OCI-LY1 (cell line): ENCODE results near the gene METTL8.

Experiments
- EZH2 ChIP-seq: fragments of 200-600 bp; sonication (generic), shearing (Covaris generic); IDR thresholded peaks from 2 replicates; pipeline ENCODE4 v1.8.0; 2017; ENCODE audit warnings: borderline replicate concordance, mixed run types, mild to moderate bottlenecking, antibody characterized with exemption, low read length, moderate library complexity, mixed read lengths
- TF ChIP-seq, protein P1 (sequence below): fragments of 200-600 bp; sonication (generic), shearing (Covaris generic); IDR thresholded peaks from 2 replicates; pipeline ENCODE4 v1.5.1; 2017; ENCODE audit warnings: mild to moderate bottlenecking, antibody characterized with exemption, low read length, moderate library complexity, mixed read lengths

DNA sequence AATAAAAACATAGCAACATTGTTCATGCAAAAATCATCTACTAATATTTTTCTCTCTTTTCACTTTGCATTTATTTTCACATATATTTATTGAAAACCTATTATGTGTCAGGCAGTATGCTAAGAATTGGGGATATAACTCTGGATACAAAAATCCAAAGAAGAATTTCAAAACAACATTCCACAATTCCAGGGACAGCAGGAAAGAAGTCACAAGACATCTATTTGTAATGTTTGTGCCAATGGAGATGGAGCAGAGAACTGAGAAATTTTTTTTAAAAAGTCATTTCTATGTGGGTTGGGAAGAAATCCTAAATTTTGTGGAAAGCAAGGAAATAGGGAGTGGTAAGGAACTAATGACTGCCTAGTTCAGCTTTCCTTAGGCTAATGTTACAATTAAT lies 144.5 kb downstream of the METTL8 start:
- TF ChIP-seq, protein P1, sequence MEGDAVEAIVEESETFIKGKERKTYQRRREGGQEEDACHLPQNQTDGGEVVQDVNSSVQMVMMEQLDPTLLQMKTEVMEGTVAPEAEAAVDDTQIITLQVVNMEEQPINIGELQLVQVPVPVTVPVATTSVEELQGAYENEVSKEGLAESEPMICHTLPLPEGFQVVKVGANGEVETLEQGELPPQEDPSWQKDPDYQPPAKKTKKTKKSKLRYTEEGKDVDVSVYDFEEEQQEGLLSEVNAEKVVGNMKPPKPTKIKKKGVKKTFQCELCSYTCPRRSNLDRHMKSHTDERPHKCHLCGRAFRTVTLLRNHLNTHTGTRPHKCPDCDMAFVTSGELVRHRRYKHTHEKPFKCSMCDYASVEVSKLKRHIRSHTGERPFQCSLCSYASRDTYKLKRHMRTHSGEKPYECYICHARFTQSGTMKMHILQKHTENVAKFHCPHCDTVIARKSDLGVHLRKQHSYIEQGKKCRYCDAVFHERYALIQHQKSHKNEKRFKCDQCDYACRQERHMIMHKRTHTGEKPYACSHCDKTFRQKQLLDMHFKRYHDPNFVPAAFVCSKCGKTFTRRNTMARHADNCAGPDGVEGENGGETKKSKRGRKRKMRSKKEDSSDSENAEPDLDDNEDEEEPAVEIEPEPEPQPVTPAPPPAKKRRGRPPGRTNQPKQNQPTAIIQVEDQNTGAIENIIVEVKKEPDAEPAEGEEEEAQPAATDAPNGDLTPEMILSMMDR: no peak
- no peak for TF ChIP-seq EZH2
